Endothelial cell of umbilical vein (primary cell): ENCODE data around the gene TENT4A. TPM values are rescaled to one million over a fixed set of nuclear protein-coding genes. Genes with fewer than 3 reads are reported as not detected.

ENCODE experiments used
- BruUV-seq: library from RNA; stranded (reverse); fragments of 400-500 nt; replicated peaks from 2 replicates; lab custom pipeline; 2021; lab: Mats Ljungman, UMichigan
- CTCF ChIA-PET: fragments of 300-600, 350-600 bp; sonication (Branson Sonifier 250); formaldehyde crosslinking; loops from one replicate; lab custom pipeline; 2021; ENCODE audit warnings: antibody characterized with exemption, inconsistent platforms; lab: Charles Lee
- POLR2A ChIA-PET: fragments of 300-600, 350-600 bp; sonication (Branson Sonifier 250); formaldehyde crosslinking; loops from one replicate; lab custom pipeline; 2021; ENCODE audit warnings: antibody characterized with exemption, inconsistent platforms; lab: Charles Lee
- DNase-seq: peaks from one replicate; pipeline ENCODE4 v3.0.0-alpha.2; 2011; ENCODE audit warnings: low read depth, low spot score
- FAIRE-seq: peaks from 2 replicates; lab custom pipeline; 2011; peaks lifted over from hg19 to GRCh38; lab: Jason Lieb, UNC
- H2AFZ ChIP-seq: 2 replicates; pipeline ENCODE4 v1.6.0; 2012; ENCODE audit warnings: low read depth, low read length, control low read depth, inconsistent platforms
- H3K27ac ChIP-seq: 2 replicates; pipeline ENCODE4 v1.5.1; 2011; ENCODE audit warnings: low read depth, mild to moderate bottlenecking, control low read depth, low read length, moderate library complexity; ENCODE audit not compliant: insufficient read depth
- H3K27me3 ChIP-seq, 2 experiments: 2 replicates each; pipeline versions ENCODE4 v1.6.0 to v1.6.1; 2011; ENCODE audit warnings: low read length in 2 of 2, mixed read lengths in 1 of 2; ENCODE audit not compliant: control insufficient read depth in 2 of 2, insufficient read depth in 2 of 2
- H3K36me3 ChIP-seq, 2 experiments: 2 replicates in 1 of 2; 3 replicates in 1 of 2; pipeline ENCODE4 v1.5.1; 2011; ENCODE audit warnings: low read length in 2 of 2, mild to moderate bottlenecking in 1 of 2, moderate library complexity in 1 of 2; ENCODE audit not compliant: control insufficient read depth in 2 of 2, insufficient read depth in 2 of 2; ENCODE audit errors: extremely low read depth in 1 of 2
- H3K4me1 ChIP-seq: 3 replicates; pipeline ENCODE4 v1.5.1; 2011; ENCODE audit warnings: mild to moderate bottlenecking, low read length; ENCODE audit not compliant: control insufficient read depth, insufficient read depth; ENCODE audit errors: extremely low read depth
- H3K4me2 ChIP-seq: 2 replicates; pipeline ENCODE4 v1.6.1; 2011; ENCODE audit warnings: low read length, control low read depth, mixed read lengths; ENCODE audit not compliant: insufficient read depth
- H3K4me3 ChIP-seq, 3 experiments: fragments of 200-600 bp in 1 of 3; sonication (generic), shearing (Covaris generic) in 1 of 3; replicated peaks in 1 of 3; 2 replicates each; pipeline ENCODE4 v1.5.1; 2011 to 2016; ENCODE audit warnings: control low read depth in 3 of 3, low read length in 3 of 3, mild to moderate bottlenecking in 2 of 3, inconsistent platforms in 1 of 3, low read depth in 1 of 3, moderate library complexity in 1 of 3; ENCODE audit not compliant: insufficient read depth in 1 of 3
- H3K79me2 ChIP-seq: 2 replicates; pipeline ENCODE4 v1.6.0; 2012; ENCODE audit warnings: low read length, inconsistent platforms; ENCODE audit not compliant: control insufficient read depth, insufficient read depth
- H3K9ac ChIP-seq: replicated peaks from 2 replicates; pipeline ENCODE3; 2011; ENCODE audit warnings: low read length, control low read depth; ENCODE audit not compliant: insufficient read depth; ENCODE audit errors: extremely low read depth
- H3K9me1 ChIP-seq: replicated peaks from 3 replicates; pipeline ENCODE4 v1.6.0; 2011; ENCODE audit warnings: mild to moderate bottlenecking, low read length; ENCODE audit not compliant: control insufficient read depth, insufficient read depth; ENCODE audit errors: extremely low read depth
- H3K9me3 ChIP-seq: replicated peaks from 2 replicates; pipeline ENCODE4 v1.5.1; 2012; ENCODE audit warnings: low read length, inconsistent platforms; ENCODE audit not compliant: control insufficient read depth, insufficient read depth
- H4K20me1 ChIP-seq: replicated peaks from 2 replicates; pipeline ENCODE3; 2011; ENCODE audit warnings: mild to moderate bottlenecking, low read length; ENCODE audit not compliant: control insufficient read depth, insufficient read depth; ENCODE audit errors: extremely low read depth
- CTCF ChIP-seq, 2 donors: IDR thresholded peaks; 1 replicate in 1 of 2; 2 replicates in 1 of 2; pipeline ENCODE4 v1.5.1; 2011; ENCODE audit warnings: low read length in 2 of 2, mild to moderate bottlenecking in 2 of 2, moderate library complexity in 2 of 2, control low read depth in 1 of 2, inconsistent platforms in 1 of 2, low read depth in 1 of 2; ENCODE audit not compliant: insufficient read depth in 1 of 2; ENCODE audit errors: extremely low read depth in 1 of 2
- EZH2 ChIP-seq: IDR thresholded peaks from 2 replicates; pipeline ENCODE4 v1.6.1; 2012; ENCODE audit warnings: borderline replicate concordance, low read depth, mild to moderate bottlenecking, moderate library complexity, low read length, inconsistent platforms; ENCODE audit not compliant: severe bottlenecking
- FOS ChIP-seq: IDR thresholded peaks from 2 replicates; pipeline ENCODE4 v1.6.1; 2011; ENCODE audit warnings: mild to moderate bottlenecking, low read length, moderate library complexity, borderline replicate concordance; ENCODE audit not compliant: insufficient read depth
- GATA2 ChIP-seq: IDR thresholded peaks from 2 replicates; pipeline ENCODE4 v1.7.0; 2011; ENCODE audit warnings: low read depth, mild to moderate bottlenecking, moderate library complexity, mixed read lengths, low read length; ENCODE audit not compliant: insufficient read length, insufficient read depth
- JUN ChIP-seq: IDR thresholded peaks from 2 replicates; pipeline ENCODE4 v1.6.1; 2011; ENCODE audit warnings: borderline replicate concordance, low read depth; ENCODE audit not compliant: insufficient read length, insufficient read depth
- MAX ChIP-seq: IDR thresholded peaks from 2 replicates; pipeline ENCODE4 v1.6.1; 2011; ENCODE audit not compliant: insufficient read depth, insufficient read length
- MYC ChIP-seq: IDR thresholded peaks from one replicate; pipeline ENCODE4 v1.6.1; 2011; ENCODE audit warnings: mild to moderate bottlenecking, low read depth, low read length
- POLR2A ChIP-seq: IDR thresholded peaks from 2 replicates; pipeline ENCODE4 v1.6.1; 2012; ENCODE audit warnings: low read depth, mild to moderate bottlenecking, control low read depth, low read length
- POLR2AphosphoS5 ChIP-seq: IDR thresholded peaks from 2 replicates; pipeline ENCODE4 v1.6.1; 2012; ENCODE audit warnings: low read depth, mild to moderate bottlenecking, control low read depth, low read length, moderate library complexity; ENCODE audit not compliant: insufficient read depth
- dilution Hi-C: fragments of 300-500 bp; cut with MboI; formaldehyde crosslinking; loops from one replicate; pipeline ENCODE4 v1.15.0; 2019; ENCODE audit warnings: low sequenced_read_pairs; ENCODE audit not compliant: extremely low pct_ligation_motif_present
- intact Hi-C: fragments of 100-400 bp; cut with micrococcal nuclease; formaldehyde crosslinking; loops from one replicate; pipeline ENCODE4 v1.10.0; 2022
- polyA plus RNA-seq, 4 experiments: library from polyadenylated mRNA; depleted of rRNA in 3 of 4; stranded (reverse) in 3 of 4; unstranded in 1 of 4; fragments of >200 nt; gene quantifications; 2 replicates each; pipeline versions ENCODE4 v1.2.1 to v1.2.3, GENCODE V29; 2011 to 2012; ENCODE audit warnings: missing spikeins in 1 of 4
- total RNA-seq: library from RNA; stranded (reverse); gene quantifications from 2 replicates; pipeline ENCODE4 v1.2.3, GENCODE V29; 2021

The TENT4A gene
- total and polyA plus RNA-seq, 2 donors (not counting 3 experiments of a cell fraction or from before 2014, with no cell fraction given), result 10.2 to 35.4 TPM

- dilution Hi-C loops (no loop called here), intact Hi-C loops (no loop called here)
- Histone ChIP-seq H3K36me3 (no peaks in the 10 kb centered on the region), H3K9ac (no peak overlapping the region), H3K27ac (no peak overlapping the region), H3K9me1 (no peaks in the 10 kb centered on the region), H3K27me3 (no peaks in the 10 kb centered on the region), H3K9me3 (no peaks in the 10 kb centered on the region), H3K79me2 (peaks cover 17% of the 10 kb centered on the region), H3K4me2 (no peak overlapping the region), H4K20me1 (no peaks in the 10 kb centered on the region), H2AFZ (no peak overlapping the region), H3K4me3 (no peak overlapping the region), H3K4me1 (peaks cover 11% of the 10 kb centered on the region)
- FAIRE-seq (no peak), DNase-seq (no peak)
- BruUV-seq, result no TSS peak
- ChIA-PET CTCF (interaction anchor here (2.5 kb wide), 1 partner anchor 35 kb away, joined by 14 read pairs; no protein-coding TSS in a partner anchor), POLR2A (no interaction called here)
- no peak for TF ChIP-seq POLR2A
- no peak for TF ChIP-seq EZH2
- no peak for TF ChIP-seq FOS
- no peak for TF ChIP-seq CTCF (IDR thresholded peaks at IDR 0.05; ENCODE audit: extremely low read depth in 1 of 2, insufficient read depth in 1 of 2, low read depth in 1 of 2, low read length in 2 of 2)
- TF ChIP-seq MAX, result no peak
- TF ChIP-seq JUN, result no peak
- no peak for TF ChIP-seq POLR2AphosphoS5
- TF ChIP-seq MYC, result no peak
- TF ChIP-seq GATA2, result no peak
Observed at GRCh38 chr5:6710551-6711318, 2.5 kb upstream of the TENT4A start.
